ENCODE measurements around the gene HNF1A. TPM values are rescaled to one million over a fixed set of nuclear protein-coding genes. Genes with fewer than 3 reads are reported as not detected.

HNF1A gene
- total and polyA plus RNA-seq, 4 donors, result 8.2 to 19.8 (median 10.6) TPM

DNA sequence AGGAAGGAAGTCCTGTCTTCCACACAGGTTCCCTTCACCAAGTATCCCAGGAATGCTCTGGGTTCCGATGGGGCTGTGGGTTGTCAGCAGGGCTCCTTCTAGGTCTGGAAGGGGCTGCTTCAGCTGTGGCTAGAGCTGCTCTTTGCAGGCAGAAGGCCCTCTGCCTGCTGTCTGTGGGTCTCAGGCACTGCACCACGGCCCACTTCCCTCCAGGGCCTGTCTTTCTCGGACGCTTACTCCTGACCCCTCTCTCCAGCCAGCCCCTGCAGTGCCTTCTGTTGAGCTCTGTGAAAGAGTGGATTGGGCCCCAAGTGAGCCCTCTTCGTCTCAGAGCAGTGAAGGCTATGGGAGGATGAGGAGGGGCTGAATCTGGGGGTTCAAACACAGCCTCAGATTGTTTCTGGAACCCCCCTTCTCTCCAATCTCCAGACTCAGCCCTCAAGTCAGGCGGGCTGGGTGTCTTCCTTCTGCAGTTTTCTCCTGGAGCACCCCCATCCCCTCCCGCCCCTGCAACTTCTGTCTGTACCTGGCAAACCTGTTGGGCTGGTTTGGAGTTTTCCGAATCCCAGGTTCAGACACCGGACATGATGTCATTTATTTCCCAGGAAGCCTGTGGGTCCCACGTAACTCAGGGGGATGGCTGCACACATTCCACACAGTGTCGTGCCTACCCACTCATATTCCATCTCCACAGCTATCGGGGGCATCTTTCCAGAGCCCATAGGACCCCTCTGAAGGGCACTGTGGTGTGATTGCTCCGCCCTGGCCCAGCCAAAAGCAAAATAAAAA, 49.3 kb upstream of the HNF1A start:
- no peak for TF ChIP-seq NR2F2 (IDR thresholded peaks at IDR 0.05)
- TF ChIP-seq, protein P1, sequence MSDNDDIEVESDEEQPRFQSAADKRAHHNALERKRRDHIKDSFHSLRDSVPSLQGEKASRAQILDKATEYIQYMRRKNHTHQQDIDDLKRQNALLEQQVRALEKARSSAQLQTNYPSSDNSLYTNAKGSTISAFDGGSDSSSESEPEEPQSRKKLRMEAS (IDR thresholded peaks at IDR 0.05), result no peak
- TF ChIP-seq, protein P2, sequence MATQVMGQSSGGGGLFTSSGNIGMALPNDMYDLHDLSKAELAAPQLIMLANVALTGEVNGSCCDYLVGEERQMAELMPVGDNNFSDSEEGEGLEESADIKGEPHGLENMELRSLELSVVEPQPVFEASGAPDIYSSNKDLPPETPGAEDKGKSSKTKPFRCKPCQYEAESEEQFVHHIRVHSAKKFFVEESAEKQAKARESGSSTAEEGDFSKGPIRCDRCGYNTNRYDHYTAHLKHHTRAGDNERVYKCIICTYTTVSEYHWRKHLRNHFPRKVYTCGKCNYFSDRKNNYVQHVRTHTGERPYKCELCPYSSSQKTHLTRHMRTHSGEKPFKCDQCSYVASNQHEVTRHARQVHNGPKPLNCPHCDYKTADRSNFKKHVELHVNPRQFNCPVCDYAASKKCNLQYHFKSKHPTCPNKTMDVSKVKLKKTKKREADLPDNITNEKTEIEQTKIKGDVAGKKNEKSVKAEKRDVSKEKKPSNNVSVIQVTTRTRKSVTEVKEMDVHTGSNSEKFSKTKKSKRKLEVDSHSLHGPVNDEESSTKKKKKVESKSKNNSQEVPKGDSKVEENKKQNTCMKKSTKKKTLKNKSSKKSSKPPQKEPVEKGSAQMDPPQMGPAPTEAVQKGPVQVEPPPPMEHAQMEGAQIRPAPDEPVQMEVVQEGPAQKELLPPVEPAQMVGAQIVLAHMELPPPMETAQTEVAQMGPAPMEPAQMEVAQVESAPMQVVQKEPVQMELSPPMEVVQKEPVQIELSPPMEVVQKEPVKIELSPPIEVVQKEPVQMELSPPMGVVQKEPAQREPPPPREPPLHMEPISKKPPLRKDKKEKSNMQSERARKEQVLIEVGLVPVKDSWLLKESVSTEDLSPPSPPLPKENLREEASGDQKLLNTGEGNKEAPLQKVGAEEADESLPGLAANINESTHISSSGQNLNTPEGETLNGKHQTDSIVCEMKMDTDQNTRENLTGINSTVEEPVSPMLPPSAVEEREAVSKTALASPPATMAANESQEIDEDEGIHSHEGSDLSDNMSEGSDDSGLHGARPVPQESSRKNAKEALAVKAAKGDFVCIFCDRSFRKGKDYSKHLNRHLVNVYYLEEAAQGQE (IDR thresholded peaks at IDR 0.05), result no peak
- TF ChIP-seq RXRA (IDR thresholded peaks at IDR 0.05), result no peak
- no peak for TF ChIP-seq FOXA1 (IDR thresholded peaks at IDR 0.05)
- no peak for TF ChIP-seq HNF4G (IDR thresholded peaks at IDR 0.05)
- TF ChIP-seq, protein P3, sequence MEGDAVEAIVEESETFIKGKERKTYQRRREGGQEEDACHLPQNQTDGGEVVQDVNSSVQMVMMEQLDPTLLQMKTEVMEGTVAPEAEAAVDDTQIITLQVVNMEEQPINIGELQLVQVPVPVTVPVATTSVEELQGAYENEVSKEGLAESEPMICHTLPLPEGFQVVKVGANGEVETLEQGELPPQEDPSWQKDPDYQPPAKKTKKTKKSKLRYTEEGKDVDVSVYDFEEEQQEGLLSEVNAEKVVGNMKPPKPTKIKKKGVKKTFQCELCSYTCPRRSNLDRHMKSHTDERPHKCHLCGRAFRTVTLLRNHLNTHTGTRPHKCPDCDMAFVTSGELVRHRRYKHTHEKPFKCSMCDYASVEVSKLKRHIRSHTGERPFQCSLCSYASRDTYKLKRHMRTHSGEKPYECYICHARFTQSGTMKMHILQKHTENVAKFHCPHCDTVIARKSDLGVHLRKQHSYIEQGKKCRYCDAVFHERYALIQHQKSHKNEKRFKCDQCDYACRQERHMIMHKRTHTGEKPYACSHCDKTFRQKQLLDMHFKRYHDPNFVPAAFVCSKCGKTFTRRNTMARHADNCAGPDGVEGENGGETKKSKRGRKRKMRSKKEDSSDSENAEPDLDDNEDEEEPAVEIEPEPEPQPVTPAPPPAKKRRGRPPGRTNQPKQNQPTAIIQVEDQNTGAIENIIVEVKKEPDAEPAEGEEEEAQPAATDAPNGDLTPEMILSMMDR (IDR thresholded peaks at IDR 0.05; ENCODE audit: low read depth, low read length, missing input control), result no peak
- TF ChIP-seq HNF4A (conservative IDR thresholded peaks at IDR 0.05), result no peak
- TF ChIP-seq JUND (IDR thresholded peaks at IDR 0.05), result no peak
- no peak for TF ChIP-seq YY1 (IDR thresholded peaks at IDR 0.05)
- no peak overlapping the region for H3K9ac ChIP-seq (ENCODE audit: low read depth in 1 of 2, low read length in 2 of 2)
- H3K27me3 ChIP-seq (ENCODE audit: control insufficient read depth in 4 of 4, insufficient read depth in 4 of 4, low read length in 3 of 4), result no peaks in the 10 kb centered on the region
- no peak overlapping the region for H3K27ac ChIP-seq (ENCODE audit: low read depth in 1 of 2, low read length in 2 of 2)
- WGBS, result 73% methylated on average over 13 of the region's 13 CpGs
- H3K9me3 ChIP-seq (ENCODE audit: control insufficient read depth in 4 of 4, low read length in 3 of 4), result no peaks in the 10 kb centered on the region
- H3K36me3 ChIP-seq (ENCODE audit: control insufficient read depth in 4 of 4, insufficient read depth in 3 of 4, low read depth in 1 of 4, low read length in 3 of 4), result no peaks in the 10 kb centered on the region
- no peak for DNase-seq (ENCODE audit: low spot score)
- no peak overlapping the region for H3K4me3 ChIP-seq (ENCODE audit: low read depth in 1 of 3, low read length in 3 of 3)
- no peaks in the 10 kb centered on the region for H3K4me1 ChIP-seq (ENCODE audit: control insufficient read depth in 4 of 4, insufficient read depth in 4 of 4, low read length in 3 of 4)

DNA sequence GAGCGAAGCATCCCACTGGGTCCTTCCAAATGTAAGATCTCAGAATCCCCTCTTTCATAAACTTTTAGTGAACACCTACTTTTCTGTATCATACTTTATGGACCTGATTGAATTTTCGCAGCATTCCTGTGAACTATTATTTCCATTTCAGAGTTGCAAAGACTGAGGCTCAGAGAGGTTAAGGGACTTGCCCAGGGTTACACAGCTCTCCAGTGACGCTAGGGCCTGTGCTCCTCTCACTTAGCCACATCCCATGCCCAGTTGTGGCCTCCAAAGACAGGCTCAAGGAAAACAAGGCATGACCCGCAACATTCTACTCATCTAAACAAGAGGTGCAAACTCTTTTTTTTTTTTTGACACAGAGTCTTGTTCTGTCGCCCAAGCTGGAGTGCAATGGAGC, 48.3 kb upstream of the HNF1A start:
- 92% methylated on average over 5 of the region's 5 CpGs for whole genome bisulfite sequencing
- TF ChIP-seq, protein P3 (IDR thresholded peaks at IDR 0.05; ENCODE audit: low read depth, low read length, missing input control), result no peak
- TF ChIP-seq FOXA2 (IDR thresholded peaks at IDR 0.05) (no peak), YY1 (IDR thresholded peaks at IDR 0.05) (no peak), HNF4A (conservative IDR thresholded peaks at IDR 0.05) (no peak), JUND (IDR thresholded peaks at IDR 0.05) (no peak), RAD21 (IDR thresholded peaks at IDR 0.05) (no peak), FOXA1 (IDR thresholded peaks at IDR 0.05) (no peak), EGR1 (IDR thresholded peaks at IDR 0.05; ENCODE audit: low read depth in 2 of 2) (no peak), NR2F2 (IDR thresholded peaks at IDR 0.05) (no peak), SP1 (IDR thresholded peaks at IDR 0.05) (no peak), TAF1 (conservative IDR thresholded peaks at IDR 0.05) (no peak)
- TF ChIP-seq, protein P2 (IDR thresholded peaks at IDR 0.05), result no peak
- TF ChIP-seq, protein P4, sequence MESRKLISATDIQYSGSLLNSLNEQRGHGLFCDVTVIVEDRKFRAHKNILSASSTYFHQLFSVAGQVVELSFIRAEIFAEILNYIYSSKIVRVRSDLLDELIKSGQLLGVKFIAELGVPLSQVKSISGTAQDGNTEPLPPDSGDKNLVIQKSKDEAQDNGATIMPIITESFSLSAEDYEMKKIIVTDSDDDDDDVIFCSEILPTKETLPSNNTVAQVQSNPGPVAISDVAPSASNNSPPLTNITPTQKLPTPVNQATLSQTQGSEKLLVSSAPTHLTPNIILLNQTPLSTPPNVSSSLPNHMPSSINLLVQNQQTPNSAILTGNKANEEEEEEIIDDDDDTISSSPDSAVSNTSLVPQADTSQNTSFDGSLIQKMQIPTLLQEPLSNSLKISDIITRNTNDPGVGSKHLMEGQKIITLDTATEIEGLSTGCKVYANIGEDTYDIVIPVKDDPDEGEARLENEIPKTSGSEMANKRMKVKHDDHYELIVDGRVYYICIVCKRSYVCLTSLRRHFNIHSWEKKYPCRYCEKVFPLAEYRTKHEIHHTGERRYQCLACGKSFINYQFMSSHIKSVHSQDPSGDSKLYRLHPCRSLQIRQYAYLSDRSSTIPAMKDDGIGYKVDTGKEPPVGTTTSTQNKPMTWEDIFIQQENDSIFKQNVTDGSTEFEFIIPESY (IDR thresholded peaks at IDR 0.05), result no peak
- TF ChIP-seq, protein P5, sequence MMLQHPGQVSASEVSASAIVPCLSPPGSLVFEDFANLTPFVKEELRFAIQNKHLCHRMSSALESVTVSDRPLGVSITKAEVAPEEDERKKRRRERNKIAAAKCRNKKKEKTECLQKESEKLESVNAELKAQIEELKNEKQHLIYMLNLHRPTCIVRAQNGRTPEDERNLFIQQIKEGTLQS (IDR thresholded peaks at IDR 0.05), result no peak

More for the DNA sequence above, 48.3 kb upstream of the HNF1A start:
- Histone ChIP-seq H3K9ac (ENCODE audit: low read depth in 1 of 2, low read length in 2 of 2) (no peak overlapping the region), H3K36me3 (ENCODE audit: control insufficient read depth in 4 of 4, insufficient read depth in 3 of 4, low read depth in 1 of 4, low read length in 3 of 4) (no peaks in the 10 kb centered on the region), H3K4me3 (ENCODE audit: low read depth in 1 of 3, low read length in 3 of 3) (no peak overlapping the region), H3K27ac (ENCODE audit: low read depth in 1 of 2, low read length in 2 of 2) (no peak overlapping the region), H3K27me3 (ENCODE audit: control insufficient read depth in 4 of 4, insufficient read depth in 4 of 4, low read length in 3 of 4) (no peaks in the 10 kb centered on the region), H3K9me3 (ENCODE audit: control insufficient read depth in 4 of 4, low read length in 3 of 4) (no peaks in the 10 kb centered on the region), H3K4me1 (ENCODE audit: control insufficient read depth in 4 of 4, insufficient read depth in 4 of 4, low read length in 3 of 4) (no peaks in the 10 kb centered on the region)
- no peak for DNase-seq (ENCODE audit: low spot score)
